GM18519 (cell line): ENCODE data around the gene MFSD6.
"Not testable (repeated sequence)": the region's sequence is repeated elsewhere in the genome, so short reads cannot be mapped to it uniquely, and the experiment has no call there.

Experiments
- ATAC-seq: cut with Tn5 transposase; IDR thresholded peaks from one replicate; pipeline ENCODE4 v1.9.1; 2021; ENCODE audit warnings: mild to moderate bottlenecking, moderate library complexity; ENCODE audit not compliant: unreplicated experiment, low FRiP score

Gene MFSD6

GRCh38 chr2:190490502-190490901, 82.3 kb downstream of the MFSD6 start:
- ATAC-seq, result no peak

- ATAC-seq, result no peak
Measured at GRCh38 chr2:190493095-190493494, 84.9 kb downstream of the MFSD6 start.

- not testable (repeated sequence) for ATAC-seq
Measured at GRCh38 chr2:190494600-190495227, 86.6 kb downstream of the MFSD6 start.

GRCh38 chr2:190497428-190497827, 89.3 kb downstream of the MFSD6 start:
- ATAC-seq, result no peak

- no peak for ATAC-seq
Measured at GRCh38 chr2:190499273-190499672, 91.1 kb downstream of the MFSD6 start.

- no peak for ATAC-seq
Measured at GRCh38 chr2:190500054-190500502, 91.9 kb downstream of the MFSD6 start.

- ATAC-seq, result no peak
Measured at GRCh38 chr2:190501231-190501630, 93.1 kb downstream of the MFSD6 start.

GRCh38 chr2:190501702-190502407, 93.7 kb downstream of the MFSD6 start:
- no peak for ATAC-seq

GRCh38 chr2:190503088-190503487, 94.9 kb downstream of the MFSD6 start:
- no peak for ATAC-seq

- ATAC-seq, result no peak
Measured at GRCh38 chr2:190504912-190505311, 96.8 kb downstream of the MFSD6 start.

- no peak for ATAC-seq
Measured at GRCh38 chr2:190505696-190506095, 97.5 kb downstream of the MFSD6 start.

GRCh38 chr2:190506666-190507065, 98.5 kb downstream of the MFSD6 start:
- ATAC-seq, result no peak

GRCh38 chr2:190507135-190507534, 99.0 kb downstream of the MFSD6 start:
- no peak for ATAC-seq

GRCh38 chr2:190509895-190510294, 101.7 kb downstream of the MFSD6 start:
- not testable (repeated sequence) for ATAC-seq

- ATAC-seq, result no peak
Measured at GRCh38 chr2:190511104-190511503, 102.9 kb downstream of the MFSD6 start.

GRCh38 chr2:190512539-190513095, 104.5 kb downstream of the MFSD6 start:
- ATAC-seq, result no peak

GRCh38 chr2:190513877-190514276, 105.7 kb downstream of the MFSD6 start:
- ATAC-seq, result no peak

- no peak for ATAC-seq
Measured at GRCh38 chr2:190514676-190515075, 106.5 kb downstream of the MFSD6 start.

GRCh38 chr2:190515687-190516086, 107.5 kb downstream of the MFSD6 start:
- no peak for ATAC-seq

- ATAC-seq, result no peak
Measured at GRCh38 chr2:190517468-190517867, 109.3 kb downstream of the MFSD6 start.

GRCh38 chr2:190519975-190520767, 112.0 kb downstream of the MFSD6 start:
- ATAC-seq, result no peak
